GM15510 (cell line): Measurements from ENCODE around the gene MIA2.

Experiments used
- POLR2A ChIP-seq: IDR thresholded peaks from 3 replicates; pipeline ENCODE4 v1.6.1; 2011; ENCODE audit warnings: borderline replicate concordance; ENCODE audit not compliant: insufficient read length; ENCODE audit errors: extremely low read depth

MIA2 gene

GRCh38 chr14:39228509-39229221 lies 5.0 kb upstream of the MIA2 start:
- no peak for TF ChIP-seq POLR2A

DNA sequence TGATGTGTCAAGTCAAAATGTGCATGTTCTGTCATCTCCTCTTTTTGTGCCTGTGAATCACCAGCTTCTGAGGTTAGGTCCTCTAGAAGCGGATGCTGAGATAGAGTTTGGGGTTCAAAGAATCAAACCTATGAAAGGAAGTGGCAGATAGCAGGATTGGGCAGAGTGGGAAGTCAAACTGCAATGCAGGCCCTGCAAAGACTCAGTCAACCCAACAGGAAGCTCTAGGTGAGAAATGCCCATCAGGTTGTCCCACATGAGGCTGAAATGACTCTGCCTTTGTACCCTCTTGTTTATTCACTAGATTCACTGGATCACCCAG lies 4.5 kb upstream of the MIA2 start:
- no peak for TF ChIP-seq POLR2A

DNA sequence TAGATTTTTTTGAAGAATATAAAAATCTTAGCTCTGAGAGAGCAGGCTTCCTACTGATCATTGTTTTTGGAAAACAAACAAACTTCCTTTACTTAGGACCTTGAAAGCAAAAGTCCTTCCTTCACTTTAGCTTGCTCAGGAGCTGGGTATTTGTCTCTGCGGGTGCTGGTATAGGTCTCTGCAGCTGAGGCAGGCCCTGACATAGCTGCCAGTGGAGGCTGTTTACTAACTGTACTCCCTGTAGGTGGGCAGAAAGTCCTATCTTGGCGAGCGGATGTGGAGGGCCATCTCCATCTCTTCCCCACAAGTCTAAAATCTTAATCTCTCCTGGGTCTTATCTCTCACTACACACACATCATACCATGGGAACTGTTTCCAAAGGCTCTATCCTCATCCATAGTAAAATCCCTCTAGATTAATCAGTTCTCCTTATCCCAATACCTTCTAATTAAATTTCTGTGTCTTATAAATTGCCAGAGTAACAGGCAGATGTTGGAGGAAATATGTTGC lies 4.1 kb upstream of the MIA2 start:
- no peak for TF ChIP-seq POLR2A

- no peak for TF ChIP-seq POLR2A
These were observed 3.2 kb upstream of the MIA2 start for GRCh38 chr14:39230416-39231035.

DNA sequence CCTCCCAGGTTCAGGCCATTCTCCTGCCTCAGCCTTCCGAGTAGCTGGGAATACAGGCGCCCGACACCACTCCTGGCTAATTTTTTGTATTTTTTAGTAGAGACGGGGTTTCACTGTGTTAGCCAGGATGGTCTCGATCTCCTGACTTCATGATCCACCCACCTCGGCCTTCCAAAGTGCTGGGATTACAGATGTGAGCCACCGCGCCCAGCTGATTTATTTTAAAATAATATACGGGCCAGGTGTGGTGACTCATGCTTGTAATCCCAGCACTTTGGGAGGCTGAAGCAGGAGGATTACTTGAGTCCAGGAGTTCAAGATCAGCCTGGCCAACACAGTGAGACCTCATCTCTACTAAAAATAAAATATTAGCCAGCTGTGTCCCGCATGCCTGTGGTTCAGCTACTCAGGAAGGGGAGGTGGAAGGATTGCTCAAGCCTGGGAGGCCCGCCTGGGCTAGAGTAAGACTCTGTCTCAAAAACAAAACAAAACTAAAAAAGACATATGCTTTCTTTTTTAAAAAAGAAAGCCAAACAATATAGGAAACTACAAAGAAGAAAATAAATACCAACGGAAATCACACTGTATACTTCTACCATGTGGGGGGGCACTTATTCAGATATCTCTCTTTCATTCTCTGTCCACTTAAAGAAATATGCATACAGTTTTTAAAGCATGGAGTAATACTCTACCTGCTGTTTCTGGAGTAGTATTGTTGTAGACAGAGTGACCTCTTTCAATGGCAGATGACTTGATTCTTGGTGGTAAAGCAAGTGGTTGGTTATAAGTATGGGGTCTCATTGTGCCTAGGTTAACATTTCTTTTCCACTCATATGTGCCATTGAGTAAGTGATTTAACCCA lies 930 bp upstream of the MIA2 start:
- TF ChIP-seq POLR2A, result no peak

DNA sequence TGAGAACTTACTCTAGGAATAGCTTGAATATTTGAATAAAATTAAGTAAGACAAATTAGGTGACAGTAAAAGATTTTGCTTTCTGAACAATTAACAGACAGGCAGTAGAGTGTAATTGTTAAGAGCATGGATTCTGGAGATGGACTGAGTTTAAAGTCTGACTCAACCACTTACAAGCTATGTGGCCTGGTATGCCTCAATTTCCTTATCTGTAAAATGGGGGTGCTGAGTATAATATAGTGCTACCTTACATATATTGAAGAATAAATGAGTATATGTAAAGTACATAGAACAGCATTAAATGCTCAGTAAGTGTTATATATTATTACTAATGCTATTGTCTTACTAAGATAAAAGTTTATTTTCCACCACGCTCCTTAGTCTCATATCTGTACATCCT lies 7.1 kb downstream of the MIA2 start:
- no peak for TF ChIP-seq POLR2A

DNA sequence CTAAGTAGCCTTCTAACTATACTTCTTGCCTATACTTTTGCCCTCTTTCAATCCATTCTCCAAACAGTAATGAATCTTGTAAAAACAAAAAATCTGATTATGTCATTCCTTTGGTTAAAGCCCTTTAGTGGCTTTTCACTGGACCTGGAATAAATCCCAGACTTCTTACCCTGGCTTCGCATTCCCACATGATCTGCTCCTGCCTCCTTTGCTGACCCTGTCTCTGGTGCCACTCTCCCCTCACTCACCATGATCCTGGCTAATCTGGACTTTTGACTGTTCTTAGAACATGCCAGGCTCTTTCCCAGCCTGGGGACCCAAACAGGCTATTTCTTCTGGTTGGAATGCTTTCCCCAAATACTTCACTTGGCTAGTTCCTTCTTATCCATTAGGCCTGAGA lies 7.9 kb downstream of the MIA2 start:
- TF ChIP-seq POLR2A, result no peak

DNA sequence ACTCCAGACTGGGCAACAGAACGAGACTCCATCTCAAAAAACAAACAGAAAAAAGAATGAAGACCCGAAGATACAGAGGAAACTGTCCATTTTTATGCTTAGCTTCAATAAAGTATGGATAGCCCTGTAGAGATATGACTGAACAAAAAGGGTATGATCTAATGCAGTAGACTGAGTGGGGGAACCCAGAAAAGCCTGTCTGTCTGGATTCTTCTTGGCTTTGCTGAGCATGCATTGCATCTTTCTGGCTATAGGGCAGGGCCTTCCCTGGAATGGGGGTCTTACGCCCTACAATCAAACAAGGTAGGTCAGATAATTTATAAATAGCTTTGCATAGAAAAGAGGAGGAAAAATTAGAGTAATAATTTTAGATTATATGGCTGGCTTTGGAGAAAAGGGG lies 10.1 kb downstream of the MIA2 start:
- no peak for TF ChIP-seq POLR2A

DNA sequence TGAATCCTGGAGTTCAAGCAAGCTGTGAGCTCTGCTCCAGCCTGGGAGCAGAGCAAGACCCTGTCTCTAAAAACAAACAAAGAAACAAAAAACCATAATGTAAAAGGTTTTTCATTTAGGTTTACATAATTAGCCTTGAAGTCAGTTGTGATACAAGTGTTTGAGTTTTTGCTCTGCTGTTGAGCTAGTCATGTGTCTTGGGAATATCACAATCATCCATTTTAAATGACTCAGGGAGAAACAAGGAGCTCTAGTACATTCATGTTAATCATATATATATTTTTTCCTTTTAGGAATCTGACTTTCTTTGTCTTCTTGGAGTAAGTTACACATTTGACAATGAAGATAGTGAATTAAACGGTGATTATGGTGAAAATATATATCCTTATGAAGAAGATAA lies 12.9 kb downstream of the MIA2 start:
- no peak for TF ChIP-seq POLR2A

DNA sequence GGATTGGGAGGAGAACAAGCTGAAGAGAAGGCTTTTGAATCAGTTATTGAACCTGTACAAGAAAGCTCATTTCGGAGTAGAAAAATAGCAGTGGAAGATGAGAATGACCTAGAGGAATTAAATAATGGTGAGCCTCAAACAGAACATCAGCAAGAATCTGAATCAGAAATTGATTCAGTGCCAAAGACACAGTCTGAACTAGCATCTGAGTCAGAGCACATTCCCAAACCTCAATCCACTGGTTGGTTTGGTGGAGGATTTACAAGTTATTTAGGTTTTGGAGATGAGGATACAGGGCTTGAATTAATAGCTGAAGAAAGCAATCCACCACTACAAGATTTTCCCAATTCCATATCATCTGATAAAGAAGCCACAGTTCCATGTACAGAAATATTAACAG lies 13.5 kb downstream of the MIA2 start:
- TF ChIP-seq POLR2A, result no peak

GRCh38 chr14:39251547-39251946 lies 17.8 kb downstream of the MIA2 start:
- no peak for TF ChIP-seq POLR2A

GRCh38 chr14:39258782-39259545 lies 25.2 kb downstream of the MIA2 start:
- TF ChIP-seq POLR2A, result no peak

DNA sequence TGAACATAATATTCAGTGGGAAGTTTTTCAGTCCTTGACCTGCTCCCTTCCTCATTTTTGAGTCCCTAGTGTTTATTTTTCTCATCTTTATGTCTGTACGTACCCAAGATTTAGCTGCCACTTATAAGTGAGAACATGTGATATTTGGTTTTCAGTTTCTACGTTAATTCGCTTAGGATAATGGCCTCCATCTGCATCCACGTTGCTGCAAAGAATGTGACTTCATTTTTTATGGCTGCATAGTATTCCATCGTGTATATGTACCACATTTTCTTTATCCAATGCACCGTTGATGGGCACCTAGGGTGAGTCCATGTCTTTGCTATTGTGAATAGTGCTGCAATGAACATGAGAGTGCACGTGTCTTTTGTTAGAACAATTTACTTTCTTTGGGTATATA lies 30.3 kb downstream of the MIA2 start:
- no peak for TF ChIP-seq POLR2A

DNA sequence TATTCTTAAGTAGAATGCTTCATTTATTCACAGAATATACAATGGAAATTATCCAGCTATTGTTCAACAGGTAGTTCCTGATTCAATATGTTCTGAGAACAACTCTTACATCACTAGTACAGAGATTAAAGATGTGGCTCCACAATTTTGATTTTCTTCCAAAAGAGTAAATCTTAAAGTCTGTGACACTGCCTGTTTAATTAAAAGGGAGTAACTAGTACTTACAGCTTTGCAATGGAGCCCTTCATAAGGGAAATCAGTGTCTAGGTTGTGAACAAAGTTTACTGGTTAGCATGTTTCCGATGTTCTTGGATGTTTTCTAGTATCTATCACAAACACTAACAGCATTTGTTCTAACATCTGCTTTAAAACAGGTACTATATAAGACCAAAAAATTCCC lies 30.8 kb downstream of the MIA2 start:
- TF ChIP-seq POLR2A, result no peak

DNA sequence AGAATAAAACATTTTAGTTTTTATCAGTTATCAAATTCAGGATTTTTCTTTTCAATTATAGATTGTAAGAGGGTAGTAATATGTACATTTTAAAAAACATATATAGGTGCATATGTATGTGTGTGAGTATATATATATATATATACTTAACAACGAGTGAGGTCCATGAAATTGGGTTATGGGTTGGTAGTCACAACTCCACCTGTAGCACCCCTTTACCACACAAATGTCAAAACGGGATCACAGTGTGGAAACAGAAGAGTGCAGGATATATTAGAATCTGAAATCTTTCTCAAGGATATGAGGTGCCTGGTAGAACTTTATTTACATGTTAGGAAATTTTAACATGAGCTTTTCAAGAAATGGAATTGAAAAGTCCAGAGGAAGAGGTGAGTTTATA lies 31.3 kb downstream of the MIA2 start:
- no peak for TF ChIP-seq POLR2A
